Keratinocyte (primary cell): ENCODE results near the gene MON1A.

Experiments used
- CTCF ChIP-seq, 3 experiments: IDR thresholded peaks in 1 of 3; conservative IDR thresholded peaks in 1 of 3; optimal IDR thresholded peaks in 1 of 3; 2 replicates in 2 of 3; 3 replicates in 1 of 3; pipeline versions ENCODE3 to v1.5.1; 2011; ENCODE audit warnings: low read length in 3 of 3, mild to moderate bottlenecking in 3 of 3, moderate library complexity in 2 of 3, control low read depth in 1 of 3, inconsistent platforms in 1 of 3; ENCODE audit not compliant: insufficient read depth in 2 of 3; ENCODE audit errors: extremely low read depth in 1 of 3
- EZH2 ChIP-seq: IDR thresholded peaks from one replicate; pipeline ENCODE4 v1.6.1; 2012; ENCODE audit warnings: inconsistent platforms, mild to moderate bottlenecking, low read length, moderate library complexity

GRCh38 chr3:49898991-49899390 is 30.6 kb downstream of the MON1A start:
- TF ChIP-seq EZH2 = no peak
- no peak for TF ChIP-seq CTCF (optimal IDR thresholded peaks at IDR 0.05 in 1 of 3, IDR thresholded peaks at IDR 0.05 in 1 of 3, conservative IDR thresholded peaks at IDR 0.05 in 1 of 3; ENCODE audit: extremely low read depth in 1 of 3, insufficient read depth in 2 of 3, low read length in 3 of 3)
